Loucy (cell line): ENCODE data around the gene WFDC12.

Experiments
- H2AFZ ChIP-seq: fragments of 200-600 bp; sonication (generic); 2 replicates; pipeline ENCODE4 v1.6.0; 2016; ENCODE audit warnings: antibody characterized with exemption, mild to moderate bottlenecking, low read length, moderate library complexity
- H3F3A ChIP-seq: fragments of 200-600 bp; 2 replicates; pipeline ENCODE4 v1.6.0; 2016; ENCODE audit warnings: antibody characterized with exemption, low read depth, mild to moderate bottlenecking
- H3K27me3 ChIP-seq: fragments of 200-600 bp; sonication (generic); 2 replicates; pipeline ENCODE4 v1.6.1; 2014; ENCODE audit warnings: low read length, mild to moderate bottlenecking; ENCODE audit not compliant: insufficient read depth, poor library complexity, severe bottlenecking
- H3K36me3 ChIP-seq: fragments of 200-600 bp; sonication (generic); 2 replicates; pipeline ENCODE4 v1.6.1; 2016; ENCODE audit warnings: low read length; ENCODE audit not compliant: insufficient read depth
- H3K4me1 ChIP-seq: fragments of 200-600 bp; sonication (generic); 2 replicates; pipeline ENCODE4 v1.5.1; 2014; ENCODE audit warnings: low read length, mild to moderate bottlenecking; ENCODE audit not compliant: insufficient read depth, poor library complexity, severe bottlenecking
- H3K4me2 ChIP-seq: fragments of 200-600 bp; sonication (generic); 2 replicates; pipeline ENCODE4 v1.6.0; 2014; ENCODE audit warnings: antibody characterized with exemption, low read length, low read depth, mild to moderate bottlenecking; ENCODE audit not compliant: poor library complexity, severe bottlenecking
- H3K4me3 ChIP-seq: fragments of 200-600 bp; sonication (generic); 2 replicates; pipeline ENCODE4 v1.5.1; 2014; ENCODE audit warnings: low read length, mild to moderate bottlenecking, mixed read lengths; ENCODE audit not compliant: poor library complexity, severe bottlenecking
- H3K79me2 ChIP-seq: fragments of 200-600 bp; sonication (generic); 2 replicates; pipeline ENCODE4 v1.6.1; 2014; ENCODE audit warnings: low read length; ENCODE audit not compliant: insufficient read depth
- H3K9ac ChIP-seq: fragments of 200-600 bp; sonication (generic); 2 replicates; pipeline ENCODE4 v1.6.0; 2014; ENCODE audit warnings: mild to moderate bottlenecking, low read depth, low read length, moderate library complexity; ENCODE audit not compliant: poor library complexity, severe bottlenecking
- H3K9me2 ChIP-seq: fragments of 200-600 bp; sonication (generic); replicated peaks from 2 replicates; pipeline ENCODE4 v1.6.1; 2016; ENCODE audit warnings: low read depth, low read length, mixed read lengths
- H3K9me3 ChIP-seq: fragments of 200-600 bp; sonication (generic); 2 replicates; pipeline ENCODE4 v1.6.1; 2014; ENCODE audit warnings: mild to moderate bottlenecking, antibody characterized with exemption, low read length, low read depth; ENCODE audit not compliant: insufficient read depth
- H4K20me1 ChIP-seq: fragments of 200-600 bp; sonication (generic); 2 replicates; pipeline ENCODE4 v1.6.0; 2014; ENCODE audit warnings: antibody characterized with exemption, low read length, mild to moderate bottlenecking; ENCODE audit not compliant: insufficient read depth, poor library complexity, severe bottlenecking
- EZH2phosphoT487 ChIP-seq: fragments of 200-600 bp; IDR thresholded peaks from 2 replicates; pipeline ENCODE4 v1.6.1; 2018; ENCODE audit warnings: antibody characterized with exemption, mild to moderate bottlenecking, moderate library complexity, borderline replicate concordance
- TF ChIP-seq, protein P1 (sequence below): fragments of 200-600 bp; sonication (generic); conservative IDR thresholded peaks from 2 replicates; pipeline ENCODE4 v1.5.1; 2014; ENCODE audit warnings: mild to moderate bottlenecking, antibody characterized with exemption, low read length

Gene WFDC12, protein sequence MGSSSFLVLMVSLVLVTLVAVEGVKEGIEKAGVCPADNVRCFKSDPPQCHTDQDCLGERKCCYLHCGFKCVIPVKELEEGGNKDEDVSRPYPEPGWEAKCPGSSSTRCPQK

DNA sequence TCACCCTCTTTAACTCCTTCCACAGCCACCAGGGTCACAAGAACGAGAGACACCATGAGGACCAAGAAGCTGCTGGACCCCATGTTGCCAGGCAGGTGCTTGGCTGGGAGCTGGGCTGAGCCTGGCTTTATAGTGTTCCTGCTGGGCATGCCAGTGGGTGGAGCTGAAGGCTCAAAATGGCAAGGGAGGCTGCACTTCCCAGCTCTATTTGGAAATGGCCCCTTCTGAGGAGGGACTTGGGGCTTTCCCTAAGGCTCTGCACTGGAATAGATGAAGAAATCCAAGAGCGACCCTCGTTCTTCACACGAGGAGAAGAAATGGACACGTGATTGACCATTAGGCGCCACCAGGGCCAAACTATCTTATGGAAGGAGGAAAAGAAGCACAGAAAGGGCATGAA lies at the start of gene WFDC12:
Gene WFDC12 (minus strand): TSS at position 101 of the 400 bp plus-strand sequence. CDS start 18 bp downstream, at position 83.
- H3K27me3 ChIP-seq = no peaks in the 10 kb centered on the region
- no peak within 1 kb of the TSS for H3K4me3 ChIP-seq
- no peaks in the 10 kb centered on the region for H3K9me3 ChIP-seq
- H3K4me1 ChIP-seq = no peaks in the 10 kb centered on the region
- no peak within 1 kb of the TSS for H3K4me2 ChIP-seq
- no peaks in the 10 kb centered on the region for H3K79me2 ChIP-seq
- no peak for TF ChIP-seq EZH2phosphoT487
- TF ChIP-seq, protein P1, sequence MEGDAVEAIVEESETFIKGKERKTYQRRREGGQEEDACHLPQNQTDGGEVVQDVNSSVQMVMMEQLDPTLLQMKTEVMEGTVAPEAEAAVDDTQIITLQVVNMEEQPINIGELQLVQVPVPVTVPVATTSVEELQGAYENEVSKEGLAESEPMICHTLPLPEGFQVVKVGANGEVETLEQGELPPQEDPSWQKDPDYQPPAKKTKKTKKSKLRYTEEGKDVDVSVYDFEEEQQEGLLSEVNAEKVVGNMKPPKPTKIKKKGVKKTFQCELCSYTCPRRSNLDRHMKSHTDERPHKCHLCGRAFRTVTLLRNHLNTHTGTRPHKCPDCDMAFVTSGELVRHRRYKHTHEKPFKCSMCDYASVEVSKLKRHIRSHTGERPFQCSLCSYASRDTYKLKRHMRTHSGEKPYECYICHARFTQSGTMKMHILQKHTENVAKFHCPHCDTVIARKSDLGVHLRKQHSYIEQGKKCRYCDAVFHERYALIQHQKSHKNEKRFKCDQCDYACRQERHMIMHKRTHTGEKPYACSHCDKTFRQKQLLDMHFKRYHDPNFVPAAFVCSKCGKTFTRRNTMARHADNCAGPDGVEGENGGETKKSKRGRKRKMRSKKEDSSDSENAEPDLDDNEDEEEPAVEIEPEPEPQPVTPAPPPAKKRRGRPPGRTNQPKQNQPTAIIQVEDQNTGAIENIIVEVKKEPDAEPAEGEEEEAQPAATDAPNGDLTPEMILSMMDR = no peak
- H3K9ac ChIP-seq = no peak within 1 kb of the TSS
- no peaks in the 10 kb centered on the region for H3K9me2 ChIP-seq
- H2AFZ ChIP-seq = no peak within 1 kb of the TSS
- no peaks in the 10 kb centered on the region for H3F3A ChIP-seq
- no peaks in the 10 kb centered on the region for H4K20me1 ChIP-seq
- H3K36me3 ChIP-seq = no peaks in the 10 kb centered on the region

DNA sequence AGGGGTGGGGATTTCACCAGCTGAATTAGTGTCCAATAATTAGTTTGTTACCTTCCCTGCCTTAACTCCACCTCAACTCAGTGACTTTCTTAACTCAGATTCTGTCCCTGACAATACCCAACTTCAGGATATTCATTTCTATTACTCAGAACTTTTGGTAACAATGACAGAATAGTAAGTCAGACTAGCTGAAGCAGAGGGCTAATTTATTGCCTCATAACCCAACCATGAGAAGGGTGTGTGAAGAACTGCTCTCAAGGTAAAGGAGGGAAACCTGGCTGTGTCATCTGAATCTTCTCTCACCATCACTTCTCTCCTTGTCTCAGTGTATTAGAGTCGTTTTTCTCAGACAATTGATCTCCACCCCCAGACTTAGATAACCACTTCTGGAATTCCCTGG lies 49.3 kb upstream of the WFDC12 start:
- H3K4me3 ChIP-seq = no peak overlapping the region
- TF ChIP-seq, protein P1 = no peak
- TF ChIP-seq EZH2phosphoT487 = no peak
- no peaks in the 10 kb centered on the region; the same call in 1 of the 2 replicates for H3K9me3 ChIP-seq
- H3K4me2 ChIP-seq = no peak overlapping the region
- no peaks in the 10 kb centered on the region for H3K27me3 ChIP-seq
- H2AFZ ChIP-seq = no peak overlapping the region
- no peaks in the 10 kb centered on the region for H3K4me1 ChIP-seq
- no peaks in the 10 kb centered on the region for H4K20me1 ChIP-seq
- no peak overlapping the region for H3K9ac ChIP-seq
- H3K79me2 ChIP-seq = no peaks in the 10 kb centered on the region
- H3K36me3 ChIP-seq = no peaks in the 10 kb centered on the region
- no peaks in the 10 kb centered on the region for H3K9me2 ChIP-seq
- no peaks in the 10 kb centered on the region for H3F3A ChIP-seq

DNA sequence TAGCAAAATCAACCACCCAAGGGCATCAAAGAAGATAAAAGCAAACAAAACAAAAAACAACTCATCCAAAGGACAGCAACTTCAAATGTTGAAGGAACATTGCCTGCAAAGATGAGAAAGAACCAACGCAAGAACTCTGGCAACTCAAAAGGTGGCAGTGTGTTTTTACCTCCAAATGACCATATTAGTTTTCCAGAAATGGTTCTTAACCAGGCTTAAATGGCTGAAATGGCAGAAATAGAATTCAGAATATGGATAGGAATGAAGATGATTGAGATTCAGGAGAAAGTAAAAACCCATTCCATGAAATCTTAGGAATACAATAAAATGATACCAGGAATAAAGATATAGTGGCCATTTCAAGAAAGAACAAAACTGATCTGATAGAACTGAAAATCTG lies 40.6 kb upstream of the WFDC12 start:
- TF ChIP-seq, protein P1 = no peak
- TF ChIP-seq EZH2phosphoT487 = no peak
- no peaks in the 10 kb centered on the region for H3K4me1 ChIP-seq
- peaks cover 5% of the 10 kb centered on the region; the same call in 1 of the 2 replicates for H3K9me3 ChIP-seq
- H3K4me2 ChIP-seq = no peak overlapping the region
- no peaks in the 10 kb centered on the region for H3K79me2 ChIP-seq
- no peak overlapping the region for H2AFZ ChIP-seq
- H3K4me3 ChIP-seq = no peak overlapping the region
- H3F3A ChIP-seq = no peaks in the 10 kb centered on the region
- H3K9me2 ChIP-seq = 0 out of 2 replicates have a peak, but pooled peaks cover 4% of the 10 kb centered on the region
- H4K20me1 ChIP-seq = no peaks in the 10 kb centered on the region
- H3K27me3 ChIP-seq = no peaks in the 10 kb centered on the region
- H3K9ac ChIP-seq = no peak overlapping the region
- no peaks in the 10 kb centered on the region for H3K36me3 ChIP-seq
